OCI-LY3 (cell line): Measurements from ENCODE around the gene BRSK1.

Experiments used
- H2AFZ ChIP-seq: fragments of 200-600, 300-600 bp; shearing (Covaris generic); 2 replicates; pipeline ENCODE4 v1.6.0; 2014; ENCODE audit warnings: antibody characterized with exemption, low read depth, low read length
- H3K27ac ChIP-seq: fragments of 200-600, 300-600 bp; sonication (generic); 2 replicates; pipeline ENCODE4 v1.5.1; 2014; ENCODE audit warnings: mild to moderate bottlenecking, low read length, moderate library complexity, mixed read lengths
- H3K27me3 ChIP-seq: fragments of 200-600, 300-600 bp; sonication (generic); 2 replicates; pipeline ENCODE4 v1.6.1; 2014; ENCODE audit warnings: low read depth, low read length, mixed read lengths
- H3K36me3 ChIP-seq: fragments of 200-600, 300-600 bp; sonication (generic); replicated peaks from 2 replicates; pipeline ENCODE3; 2014; ENCODE audit warnings: low read depth, low read length, mixed read lengths
- H3K4me1 ChIP-seq: fragments of 300-600, 200-600 bp; sonication (generic); 2 replicates; pipeline ENCODE4 v1.6.1; 2014; ENCODE audit warnings: low read length, mixed read lengths
- H3K4me2 ChIP-seq: fragments of 200-600, 300-600 bp; sonication (generic); 2 replicates; pipeline ENCODE4 v1.6.1; 2014; ENCODE audit warnings: low read length, mixed read lengths
- H3K4me3 ChIP-seq: fragments of 300-600, 200-600 bp; sonication (generic); 2 replicates; pipeline ENCODE4 v1.5.1; 2014; ENCODE audit warnings: antibody characterized with exemption, mild to moderate bottlenecking, low read length, moderate library complexity
- H3K79me2 ChIP-seq: fragments of 300-600, 200-600 bp; shearing (Covaris generic); 2 replicates; pipeline ENCODE4 v1.6.1; 2014; ENCODE audit warnings: mild to moderate bottlenecking, low read length, mixed read lengths
- H3K9ac ChIP-seq: fragments of 300-600, 200-600 bp; shearing (Covaris generic); 2 replicates; pipeline ENCODE4 v1.6.0; 2014; ENCODE audit warnings: mild to moderate bottlenecking, low read length, moderate library complexity
- H3K9me3 ChIP-seq: fragments of 200-600, 300-600 bp; shearing (Covaris generic); 2 replicates; pipeline ENCODE4 v1.6.1; 2014; ENCODE audit warnings: low read length, mixed read lengths; ENCODE audit not compliant: insufficient read depth
- H4K20me1 ChIP-seq: fragments of 200-600, 300-600 bp; sonication (generic); 2 replicates; pipeline ENCODE4 v1.6.1; 2016; ENCODE audit warnings: low read length, mixed read lengths; ENCODE audit not compliant: insufficient read depth
- EZH2phosphoT487 ChIP-seq: fragments of 200-600 bp; shearing (Covaris generic); IDR thresholded peaks from 2 replicates; pipeline ENCODE4 v1.6.1; 2018; ENCODE audit warnings: antibody characterized with exemption, mixed run types, low read depth
- TF ChIP-seq, protein P1 (sequence below): fragments of 200-600, 300-600 bp; sonication (generic); IDR thresholded peaks from 2 replicates; pipeline ENCODE4 v1.5.1; 2014; ENCODE audit warnings: antibody characterized with exemption, low read length, low read depth

BRSK1 gene

DNA sequence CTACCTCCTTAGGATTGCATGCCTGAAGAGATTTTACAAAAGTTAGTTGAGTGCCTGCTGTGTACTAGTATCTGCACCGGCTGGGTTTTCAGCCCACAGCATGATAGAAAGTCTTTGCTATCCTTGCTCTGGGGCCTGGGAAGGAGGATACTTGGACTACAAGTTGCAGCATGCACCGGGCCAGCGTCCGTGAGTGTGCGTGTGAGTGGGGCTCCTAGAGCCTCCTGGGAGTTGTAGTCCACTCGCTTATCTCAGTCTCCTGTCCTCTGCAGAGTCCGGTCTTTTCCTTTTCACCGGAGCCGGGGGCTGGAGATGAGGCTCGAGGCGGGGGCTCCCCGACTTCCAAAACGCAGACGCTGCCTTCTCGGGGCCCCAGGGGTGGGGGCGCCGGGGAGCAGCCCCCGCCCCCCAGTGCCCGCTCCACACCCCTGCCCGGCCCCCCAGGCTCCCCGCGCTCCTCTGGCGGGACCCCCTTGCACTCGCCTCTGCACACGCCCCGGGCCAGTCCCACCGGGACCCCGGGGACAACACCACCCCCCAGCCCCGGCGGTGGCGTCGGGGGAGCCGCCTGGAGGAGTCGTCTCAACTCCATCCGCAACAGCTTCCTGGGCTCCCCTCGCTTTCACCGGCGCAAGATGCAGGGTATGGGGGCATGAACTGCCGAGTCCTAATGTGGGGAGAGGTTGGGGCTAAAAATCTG, 20.6 kb downstream of the BRSK1 start:
- H3K4me3 ChIP-seq = no peak overlapping the region
- H3K4me2 ChIP-seq = no peak overlapping the region
- no peaks in the 10 kb centered on the region for H3K79me2 ChIP-seq
- no peaks in the 10 kb centered on the region for H3K9me3 ChIP-seq
- no peak overlapping the region for H3K27ac ChIP-seq
- H3K9ac ChIP-seq = no peak overlapping the region
- no peaks in the 10 kb centered on the region for H3K36me3 ChIP-seq
- no peaks in the 10 kb centered on the region for H3K27me3 ChIP-seq
- peaks cover 10% of the 10 kb centered on the region; the same call in 1 of the 2 replicates for H3K4me1 ChIP-seq
- no peak overlapping the region for H2AFZ ChIP-seq
- TF ChIP-seq EZH2phosphoT487 = no peak
- TF ChIP-seq, protein P1, sequence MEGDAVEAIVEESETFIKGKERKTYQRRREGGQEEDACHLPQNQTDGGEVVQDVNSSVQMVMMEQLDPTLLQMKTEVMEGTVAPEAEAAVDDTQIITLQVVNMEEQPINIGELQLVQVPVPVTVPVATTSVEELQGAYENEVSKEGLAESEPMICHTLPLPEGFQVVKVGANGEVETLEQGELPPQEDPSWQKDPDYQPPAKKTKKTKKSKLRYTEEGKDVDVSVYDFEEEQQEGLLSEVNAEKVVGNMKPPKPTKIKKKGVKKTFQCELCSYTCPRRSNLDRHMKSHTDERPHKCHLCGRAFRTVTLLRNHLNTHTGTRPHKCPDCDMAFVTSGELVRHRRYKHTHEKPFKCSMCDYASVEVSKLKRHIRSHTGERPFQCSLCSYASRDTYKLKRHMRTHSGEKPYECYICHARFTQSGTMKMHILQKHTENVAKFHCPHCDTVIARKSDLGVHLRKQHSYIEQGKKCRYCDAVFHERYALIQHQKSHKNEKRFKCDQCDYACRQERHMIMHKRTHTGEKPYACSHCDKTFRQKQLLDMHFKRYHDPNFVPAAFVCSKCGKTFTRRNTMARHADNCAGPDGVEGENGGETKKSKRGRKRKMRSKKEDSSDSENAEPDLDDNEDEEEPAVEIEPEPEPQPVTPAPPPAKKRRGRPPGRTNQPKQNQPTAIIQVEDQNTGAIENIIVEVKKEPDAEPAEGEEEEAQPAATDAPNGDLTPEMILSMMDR = no peak
- H4K20me1 ChIP-seq = no peaks in the 10 kb centered on the region

DNA sequence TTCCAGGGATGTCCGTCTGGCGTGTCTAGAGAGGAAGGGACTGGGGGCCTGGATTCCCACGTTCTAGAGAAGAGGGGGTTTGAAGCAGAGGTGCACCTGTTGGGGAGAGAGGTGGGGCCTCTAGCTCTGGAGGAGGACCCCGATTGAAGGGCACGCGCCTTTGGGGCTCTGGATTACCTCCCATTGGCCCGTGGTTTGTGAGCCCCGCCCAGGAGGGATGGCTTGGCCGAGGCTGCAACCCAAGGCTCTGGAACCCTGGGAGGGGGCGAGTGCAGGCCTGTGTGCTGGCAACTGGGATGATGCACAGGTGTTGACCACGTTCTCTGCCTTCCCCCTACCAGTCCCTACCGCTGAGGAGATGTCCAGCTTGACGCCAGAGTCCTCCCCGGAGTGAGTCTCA, 21.2 kb downstream of the BRSK1 start:
- no peak overlapping the region for H3K27ac ChIP-seq
- H4K20me1 ChIP-seq = no peaks in the 10 kb centered on the region
- no peak overlapping the region for H3K4me3 ChIP-seq
- no peak overlapping the region for H2AFZ ChIP-seq
- H3K4me1 ChIP-seq = peaks cover 10% of the 10 kb centered on the region; the same call in 1 of the 2 replicates
- TF ChIP-seq EZH2phosphoT487 = no peak
- TF ChIP-seq, protein P1 = no peak
- H3K79me2 ChIP-seq = no peaks in the 10 kb centered on the region
- no peak overlapping the region for H3K4me2 ChIP-seq
- no peak overlapping the region for H3K9ac ChIP-seq
- no peaks in the 10 kb centered on the region for H3K27me3 ChIP-seq
- no peaks in the 10 kb centered on the region for H3K9me3 ChIP-seq
- H3K36me3 ChIP-seq = no peaks in the 10 kb centered on the region

GRCh38 chr19:55305491-55305890, 21.7 kb downstream of the BRSK1 start:
- H3K4me2 ChIP-seq = no peak overlapping the region
- TF ChIP-seq EZH2phosphoT487 = no peak
- H3K27ac ChIP-seq = no peak overlapping the region
- H3K36me3 ChIP-seq = no peaks in the 10 kb centered on the region
- H3K9ac ChIP-seq = no peak overlapping the region
- H3K79me2 ChIP-seq = no peaks in the 10 kb centered on the region
- H3K9me3 ChIP-seq = no peaks in the 10 kb centered on the region
- H4K20me1 ChIP-seq = no peaks in the 10 kb centered on the region
- no peak overlapping the region for H2AFZ ChIP-seq
- peaks cover 10% of the 10 kb centered on the region; the same call in 1 of the 2 replicates for H3K4me1 ChIP-seq
- no peak overlapping the region for H3K4me3 ChIP-seq
- no peaks in the 10 kb centered on the region for H3K27me3 ChIP-seq

DNA sequence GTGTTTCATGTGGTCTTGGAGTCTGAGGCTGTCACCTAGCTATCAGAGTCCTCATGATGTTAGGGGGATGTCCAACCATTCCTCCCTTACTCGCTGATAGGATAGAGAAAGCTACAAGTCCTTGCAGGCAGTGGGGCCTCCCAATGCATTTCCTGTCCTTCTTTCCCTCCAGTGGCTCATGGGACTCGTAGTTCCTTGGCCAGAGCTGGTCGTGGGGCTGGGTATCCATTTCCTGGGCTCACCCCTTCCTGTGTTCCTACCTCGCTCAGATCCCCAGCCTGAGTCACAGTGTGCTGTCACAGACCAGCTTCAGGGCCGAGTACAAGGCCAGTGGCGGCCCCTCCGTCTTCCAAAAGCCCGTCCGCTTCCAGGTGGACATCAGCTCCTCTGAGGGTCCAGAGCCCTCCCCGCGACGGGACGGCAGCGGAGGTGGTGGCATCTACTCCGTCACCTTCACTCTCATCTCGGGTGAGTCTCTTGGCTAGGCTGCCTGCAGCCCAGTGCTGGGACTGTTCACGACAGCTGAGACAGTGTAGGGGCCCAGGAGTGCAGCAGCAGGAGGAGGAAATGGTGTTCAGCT, 22.3 kb downstream of the BRSK1 start:
- H3K9ac ChIP-seq = no peak overlapping the region
- no peaks in the 10 kb centered on the region for H3K79me2 ChIP-seq
- TF ChIP-seq, protein P1 = no peak
- TF ChIP-seq EZH2phosphoT487 = no peak
- H3K36me3 ChIP-seq = no peaks in the 10 kb centered on the region
- H4K20me1 ChIP-seq = no peaks in the 10 kb centered on the region
- no peak overlapping the region for H3K4me2 ChIP-seq
- no peak overlapping the region for H2AFZ ChIP-seq
- H3K27me3 ChIP-seq = no peaks in the 10 kb centered on the region
- H3K4me1 ChIP-seq = peaks cover 9% of the 10 kb centered on the region; the same call in 1 of the 2 replicates
- H3K9me3 ChIP-seq = no peaks in the 10 kb centered on the region
- no peak overlapping the region for H3K27ac ChIP-seq
- no peak overlapping the region for H3K4me3 ChIP-seq
